NAMALWA (cell line): ENCODE results near the gene FBXL13.

Source experiments
- DNase-seq: peaks from one replicate; pipeline ENCODE4 v3.0.0-alpha.2; 2015; ENCODE audit warnings: low spot score

Gene FBXL13

GRCh38 chr7:102892631-102893278, 181.8 kb downstream of the FBXL13 start:
- no peak for DNase-seq

- no peak for DNase-seq
Observed at GRCh38 chr7:102891693-102892261, 182.8 kb downstream of the FBXL13 start.

GRCh38 chr7:102890971-102891692, 183.5 kb downstream of the FBXL13 start:
- DNase-seq, result no peak

GRCh38 chr7:102890292-102890970, 184.2 kb downstream of the FBXL13 start:
- DNase-seq, result no peak

GRCh38 chr7:102889851-102890250, 184.7 kb downstream of the FBXL13 start:
- DNase-seq, result no peak

GRCh38 chr7:102888561-102889233, 185.9 kb downstream of the FBXL13 start:
- DNase-seq, result no peak

- no peak for DNase-seq
Observed at GRCh38 chr7:102883098-102883860, 191.3 kb downstream of the FBXL13 start.

GRCh38 chr7:102875700-102876295, 198.8 kb downstream of the FBXL13 start:
- DNase-seq, result no peak

- DNase-seq, result no peak
Observed at GRCh38 chr7:102874966-102875365, 199.6 kb downstream of the FBXL13 start.

GRCh38 chr7:102874166-102874829, 200.3 kb downstream of the FBXL13 start:
- DNase-seq, result no peak

GRCh38 chr7:102873470-102874165, 201.0 kb downstream of the FBXL13 start:
- DNase-seq, result no peak

GRCh38 chr7:102872460-102872859, 202.1 kb downstream of the FBXL13 start:
- no peak for DNase-seq

GRCh38 chr7:102869195-102869594, 205.4 kb downstream of the FBXL13 start:
- DNase-seq, result no peak

- DNase-seq, result no peak
Observed at GRCh38 chr7:102866535-102867215, 207.9 kb downstream of the FBXL13 start.

GRCh38 chr7:102864958-102865357, 209.6 kb downstream of the FBXL13 start:
- no peak for DNase-seq

- no peak for DNase-seq
Observed at GRCh38 chr7:102860351-102860811, 214.2 kb downstream of the FBXL13 start.

- DNase-seq, result no peak
Observed at GRCh38 chr7:102859799-102860125, 214.8 kb downstream of the FBXL13 start.

- no peak for DNase-seq
Observed at GRCh38 chr7:102859084-102859798, 215.4 kb downstream of the FBXL13 start.

GRCh38 chr7:102856036-102856435, 218.6 kb downstream of the FBXL13 start:
- no peak for DNase-seq
